Breast epithelium (tissue), 4 donors: ENCODE data around the gene SREK1. TPM values are rescaled to one million over a fixed set of nuclear protein-coding genes. Genes with fewer than 3 reads are reported as not detected.
"Not testable (repeated sequence)": the region's sequence is repeated elsewhere in the genome, so short reads cannot be mapped to it uniquely, and the experiment has no call there.

Experiments
- DNase-seq, 2 donors: peaks; one replicate each; pipeline ENCODE4 v3.0.0-alpha.2; 2019; ENCODE audit warnings: low spot score in 2 of 2
- H3K27ac ChIP-seq, 2 donors: fragments of 200-600 bp; sonication (generic) in 1 of 2; one replicate each; pipeline ENCODE4 v1.5.1; 2016 to 2019; ENCODE audit warnings: mild to moderate bottlenecking in 1 of 2
- H3K27me3 ChIP-seq, 2 donors: fragments of 200-600 bp; sonication (generic) in 1 of 2; one replicate each; pipeline versions ENCODE4 v1.5.1 to v1.6.0; 2017 to 2019; ENCODE audit warnings: control low read depth in 1 of 2, mild to moderate bottlenecking in 1 of 2
- H3K36me3 ChIP-seq: fragments of 200-600 bp; one replicate; pipeline ENCODE4 v1.5.1; 2019
- H3K4me1 ChIP-seq, 2 donors: fragments of 200-600 bp; sonication (generic); one replicate each; pipeline ENCODE4 v1.5.1; 2016 to 2019; ENCODE audit warnings: control low read depth in 1 of 2
- H3K4me3 ChIP-seq, 3 donors: fragments of 200-600 bp; sonication (generic); 1 replicate in 2 of 3; 2 replicates in 1 of 3; pipeline ENCODE4 v1.5.1; 2016 to 2019; ENCODE audit warnings: mild to moderate bottlenecking in 3 of 3, moderate library complexity in 2 of 3
- H3K9me3 ChIP-seq, 2 donors: fragments of 200-600 bp; sonication (generic) in 1 of 2; one replicate each; pipeline ENCODE4 v1.5.1; 2016 to 2019; ENCODE audit warnings: control low read depth in 1 of 2
- CTCF ChIP-seq, 3 donors: fragments of 450-650 bp; IDR thresholded peaks; one replicate each; pipeline ENCODE4 v1.5.1; 2016 to 2017; ENCODE audit warnings: antibody characterized with exemption in 3 of 3, mild to moderate bottlenecking in 3 of 3, moderate library complexity in 3 of 3
- POLR2A ChIP-seq: fragments of 450-650 bp; IDR thresholded peaks from one replicate; pipeline ENCODE4 v1.6.1; 2016; ENCODE audit warnings: antibody characterized with exemption, mild to moderate bottlenecking, moderate library complexity
- POLR2AphosphoS5 ChIP-seq, 3 donors: sonication (generic); formaldehyde crosslinking; IDR thresholded peaks; one replicate each; pipeline ENCODE4 v1.6.1; 2017; ENCODE audit warnings: antibody characterized with exemption in 3 of 3
- intact Hi-C: fragments of 100-400 bp; cut with DNase I; formaldehyde crosslinking; loops from one replicate; pipeline ENCODE4 v1.15.1; 2023; ENCODE audit warnings: low total_unique reads
- total RNA-seq, 3 donors: library from RNA; depleted of rRNA; stranded (reverse); fragments of >200 nt; gene quantifications; one replicate each; pipeline ENCODE4 v1.1.0, GENCODE V29; 2016

The SREK1 gene
- total RNA-seq, 3 donors from 2014 or later = 91.2 to 170 (median 123) TPM

GRCh38 chr5:66129144-66129543 is 15.0 kb upstream of the SREK1 start:
- Histone ChIP-seq H3K4me1 (no peaks in the 10 kb centered on the region), H3K27me3 (no peaks in the 10 kb centered on the region), H3K36me3 (no peaks in the 10 kb centered on the region), H3K4me3 (no peak overlapping the region), H3K9me3 (no peaks in the 10 kb centered on the region), H3K27ac (no peak overlapping the region)
- intact Hi-C loops = no loop called here
- TF ChIP-seq POLR2AphosphoS5 (IDR thresholded peaks at IDR 0.05) (no peak), POLR2A (no peak), CTCF (IDR thresholded peaks at IDR 0.05) (no peak)
- no peak for DNase-seq

GRCh38 chr5:66130493-66130892 is 13.6 kb upstream of the SREK1 start:
- no peaks in the 10 kb centered on the region for H3K9me3 ChIP-seq
- no peak overlapping the region for H3K27ac ChIP-seq
- intact Hi-C loops = no loop called here
- no peak for DNase-seq
- H3K4me1 ChIP-seq = no peaks in the 10 kb centered on the region
- no peak overlapping the region for H3K4me3 ChIP-seq
- no peaks in the 10 kb centered on the region for H3K36me3 ChIP-seq
- TF ChIP-seq POLR2A = no peak
- TF ChIP-seq CTCF (IDR thresholded peaks at IDR 0.05) = no peak
- no peak for TF ChIP-seq POLR2AphosphoS5 (IDR thresholded peaks at IDR 0.05)
- H3K27me3 ChIP-seq = no peaks in the 10 kb centered on the region

- no peak overlapping the region for H3K4me3 ChIP-seq
- no peaks in the 10 kb centered on the region for H3K4me1 ChIP-seq
- DNase-seq = no peak
- intact Hi-C loops = no loop called here
- H3K27ac ChIP-seq = no peak overlapping the region
- TF ChIP-seq POLR2AphosphoS5 (IDR thresholded peaks at IDR 0.05) = no peak
- no peak for TF ChIP-seq CTCF (IDR thresholded peaks at IDR 0.05)
- TF ChIP-seq POLR2A = no peak
- no peaks in the 10 kb centered on the region for H3K9me3 ChIP-seq
- no peaks in the 10 kb centered on the region for H3K27me3 ChIP-seq
- no peaks in the 10 kb centered on the region for H3K36me3 ChIP-seq
These were observed 9.7 kb upstream of the SREK1 start for GRCh38 chr5:66134407-66134861.

GRCh38 chr5:66136053-66136452 is 8.0 kb upstream of the SREK1 start:
- H3K9me3 ChIP-seq = no peaks in the 10 kb centered on the region
- no peak for DNase-seq
- H3K4me1 ChIP-seq = no peaks in the 10 kb centered on the region
- no peak overlapping the region for H3K27ac ChIP-seq
- intact Hi-C loops = no loop called here
- no peaks in the 10 kb centered on the region for H3K36me3 ChIP-seq
- no peak overlapping the region for H3K4me3 ChIP-seq
- no peaks in the 10 kb centered on the region for H3K27me3 ChIP-seq
- no peak for TF ChIP-seq POLR2AphosphoS5 (IDR thresholded peaks at IDR 0.05)
- no peak for TF ChIP-seq POLR2A
- no peak for TF ChIP-seq CTCF (IDR thresholded peaks at IDR 0.05)

GRCh38 chr5:66136944-66137343 is 7.2 kb upstream of the SREK1 start:
- H3K9me3 ChIP-seq, intact Hi-C loops, H3K4me1 ChIP-seq, H3K4me3 ChIP-seq, H3K36me3 ChIP-seq, DNase-seq, H3K27ac ChIP-seq, H3K27me3 ChIP-seq: not testable (repeated sequence)
